Endodermal cell (in vitro differentiated cells): ENCODE data around the gene SAMD4B. TPM values are rescaled to one million over a fixed set of nuclear protein-coding genes. Genes with fewer than 3 reads are reported as not detected.

Source experiments
- DNase-seq: peaks from one replicate; pipeline ENCODE4 v3.0.0-alpha.2; 2017
- H3K27ac ChIP-seq: 2 replicates; pipeline ENCODE4 v1.5.1; 2013; ENCODE audit warnings: mild to moderate bottlenecking, low read depth, low read length, moderate library complexity
- H3K27me3 ChIP-seq: 2 replicates; pipeline ENCODE4 v1.6.1; 2013; ENCODE audit warnings: mild to moderate bottlenecking, low read length, moderate library complexity; ENCODE audit not compliant: insufficient read depth, control insufficient read depth, poor library complexity, severe bottlenecking
- H3K36me3 ChIP-seq: 2 replicates; pipeline ENCODE4 v1.7.0; 2013; ENCODE audit warnings: mild to moderate bottlenecking, low read length, moderate library complexity; ENCODE audit not compliant: control insufficient read depth, insufficient read depth
- H3K4me1 ChIP-seq: one replicate; pipeline ENCODE4 v1.7.0; 2013; ENCODE audit warnings: low read length; ENCODE audit not compliant: control insufficient read depth, insufficient read depth
- H3K4me3 ChIP-seq: 2 replicates; pipeline ENCODE4 v1.5.1; 2013; ENCODE audit warnings: mild to moderate bottlenecking, low read length, moderate library complexity
- H3K9ac ChIP-seq: 2 replicates; pipeline ENCODE4 v1.6.1; 2013; ENCODE audit warnings: mild to moderate bottlenecking, low read length, moderate library complexity; ENCODE audit not compliant: poor library complexity, severe bottlenecking; ENCODE audit errors: extremely low read depth
- H3K9me3 ChIP-seq: 2 replicates; pipeline ENCODE4 v1.6.1; 2013; ENCODE audit warnings: mild to moderate bottlenecking, low read length, moderate library complexity; ENCODE audit not compliant: control insufficient read depth
- H3K27ac Mint-ChIP-seq: 2 replicates; pipeline ENCODE4 v1.8.0; 2020; ENCODE audit warnings: mixed read lengths
- H3K27me3 Mint-ChIP-seq: 2 replicates; pipeline ENCODE4 v1.8.0; 2021; ENCODE audit warnings: mild to moderate bottlenecking, mixed read lengths; ENCODE audit not compliant: insufficient read depth
- H3K36me3 Mint-ChIP-seq: 2 replicates; pipeline ENCODE4 v1.8.0; 2020; ENCODE audit warnings: low read depth, mixed read lengths
- H3K4me1 Mint-ChIP-seq: 2 replicates; pipeline ENCODE4 v1.8.0; 2020; ENCODE audit warnings: mixed read lengths
- H3K4me3 Mint-ChIP-seq: 2 replicates; pipeline ENCODE4 v1.8.0; 2020; ENCODE audit warnings: mild to moderate bottlenecking, moderate library complexity, mixed read lengths
- H3K9me3 Mint-ChIP-seq: 2 replicates; pipeline ENCODE4 v1.8.0; 2020; ENCODE audit warnings: mild to moderate bottlenecking, mixed read lengths
- WGBS, 2 experiments: methylation state at CpG; one replicate each; pipeline versions ENCODE4 v1.1.5 to v1.1.7; 2013; ENCODE audit warnings: missing lambda C conversion rate in 2 of 2, mixed read lengths in 1 of 2; ENCODE audit not compliant: insufficient coverage in 1 of 2, insufficient read length in 1 of 2; 5-methylcytosine and 5-hydroxymethylcytosine counted together
- total RNA-seq, 2 donors: library from RNA; stranded (reverse); fragmentation: NEBNext Ultra II Directional in 1 of 2; extraction: Animal tissue kit (Norgen Biotek cat#: 25700) in 1 of 2; gene quantifications; 2 replicates in 1 of 2; 3 replicates in 1 of 2; pipeline ENCODE4 v1.2.1, GENCODE V29; 2021
- TF ChIP-seq, protein P1 (sequence below): fragments of 200-600 bp; sonication (generic); conservative IDR thresholded peaks from 2 replicates; pipeline ENCODE4 v1.5.0; 2021; ENCODE audit warnings: antibody characterized with exemption, mild to moderate bottlenecking

SAMD4B gene
- total RNA-seq, 2 donors from 2014 or later: 155 to 159 TPM

DNA sequence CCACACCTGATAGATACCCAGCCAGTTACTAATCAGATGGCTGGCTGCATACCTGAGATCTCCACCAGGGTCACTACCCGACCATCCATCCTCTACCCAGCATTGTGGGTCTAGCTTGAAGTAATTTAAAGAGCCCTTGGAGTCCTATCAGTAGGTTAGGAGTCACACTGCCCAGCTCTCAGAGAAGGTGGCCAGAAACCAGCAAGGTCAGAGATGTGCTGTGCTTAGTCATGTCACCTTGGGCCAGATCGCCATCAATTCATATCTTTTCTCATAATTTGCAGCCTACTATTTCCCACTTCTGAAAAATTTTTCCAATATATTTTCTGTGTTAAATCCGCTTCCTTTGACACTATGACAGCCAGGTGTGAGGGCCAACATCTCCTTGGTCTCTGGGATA is 13.9 kb downstream of the SAMD4B start:
- Mint-ChIP-seq H3K36me3 (peaks cover 84% of the 10 kb centered on the region), H3K27me3 (no peaks in the 10 kb centered on the region), H3K9me3 (no peaks in the 10 kb centered on the region), H3K27ac (no peak overlapping the region), H3K4me3 (no peak overlapping the region), H3K4me1 (no peaks in the 10 kb centered on the region)
- no peaks in the 10 kb centered on the region for H3K9me3 ChIP-seq
- H3K4me3 ChIP-seq: no peak overlapping the region
- DNase-seq: no peak
- TF ChIP-seq, protein P1, sequence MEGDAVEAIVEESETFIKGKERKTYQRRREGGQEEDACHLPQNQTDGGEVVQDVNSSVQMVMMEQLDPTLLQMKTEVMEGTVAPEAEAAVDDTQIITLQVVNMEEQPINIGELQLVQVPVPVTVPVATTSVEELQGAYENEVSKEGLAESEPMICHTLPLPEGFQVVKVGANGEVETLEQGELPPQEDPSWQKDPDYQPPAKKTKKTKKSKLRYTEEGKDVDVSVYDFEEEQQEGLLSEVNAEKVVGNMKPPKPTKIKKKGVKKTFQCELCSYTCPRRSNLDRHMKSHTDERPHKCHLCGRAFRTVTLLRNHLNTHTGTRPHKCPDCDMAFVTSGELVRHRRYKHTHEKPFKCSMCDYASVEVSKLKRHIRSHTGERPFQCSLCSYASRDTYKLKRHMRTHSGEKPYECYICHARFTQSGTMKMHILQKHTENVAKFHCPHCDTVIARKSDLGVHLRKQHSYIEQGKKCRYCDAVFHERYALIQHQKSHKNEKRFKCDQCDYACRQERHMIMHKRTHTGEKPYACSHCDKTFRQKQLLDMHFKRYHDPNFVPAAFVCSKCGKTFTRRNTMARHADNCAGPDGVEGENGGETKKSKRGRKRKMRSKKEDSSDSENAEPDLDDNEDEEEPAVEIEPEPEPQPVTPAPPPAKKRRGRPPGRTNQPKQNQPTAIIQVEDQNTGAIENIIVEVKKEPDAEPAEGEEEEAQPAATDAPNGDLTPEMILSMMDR: no peak
- H3K36me3 ChIP-seq: peaks cover 90% of the 10 kb centered on the region
- no peak overlapping the region for H3K27ac ChIP-seq
- WGBS, 2 experiments: 74 to 77% methylated on average over 2 to 3 of the region's 3 CpGs
- no peak overlapping the region for H3K9ac ChIP-seq
- no peaks in the 10 kb centered on the region for H3K27me3 ChIP-seq
- peaks cover 3% of the 10 kb centered on the region for H3K4me1 ChIP-seq

DNA sequence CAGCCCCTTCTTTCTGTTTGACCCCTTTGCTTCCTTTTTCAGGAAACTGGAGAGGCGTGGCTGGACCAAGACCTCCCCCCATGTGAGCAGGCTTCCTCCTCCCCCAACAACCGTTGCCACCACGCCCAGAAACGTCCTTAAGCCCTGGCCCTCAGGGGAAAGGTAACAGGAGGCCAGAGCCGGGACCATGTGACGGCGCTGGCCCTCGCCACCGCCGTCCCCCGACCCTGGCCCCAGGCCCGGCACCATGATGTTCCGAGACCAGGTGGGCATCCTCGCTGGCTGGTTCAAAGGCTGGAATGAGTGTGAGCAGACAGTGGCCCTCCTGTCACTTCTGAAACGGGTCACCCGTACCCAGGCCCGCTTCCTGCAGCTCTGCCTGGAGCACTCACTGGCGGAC is 14.4 kb downstream of the SAMD4B start:
- no peak overlapping the region for H3K27ac ChIP-seq
- Mint-ChIP-seq H3K27me3 (no peaks in the 10 kb centered on the region), H3K9me3 (no peaks in the 10 kb centered on the region), H3K4me3 (no peak overlapping the region), H3K36me3 (peaks cover 79% of the 10 kb centered on the region), H3K27ac (no peak overlapping the region), H3K4me1 (no peaks in the 10 kb centered on the region)
- DNase-seq: no peak
- peaks cover 85% of the 10 kb centered on the region for H3K36me3 ChIP-seq
- H3K4me1 ChIP-seq: peaks cover 3% of the 10 kb centered on the region
- 95 to 98% methylated on average over 14 to 18 of the region's 18 CpGs for WGBS, 2 experiments
- TF ChIP-seq, protein P1: no peak
- H3K27me3 ChIP-seq: no peaks in the 10 kb centered on the region
- no peak overlapping the region for H3K9ac ChIP-seq
- no peaks in the 10 kb centered on the region for H3K9me3 ChIP-seq
- H3K4me3 ChIP-seq: no peak overlapping the region

DNA sequence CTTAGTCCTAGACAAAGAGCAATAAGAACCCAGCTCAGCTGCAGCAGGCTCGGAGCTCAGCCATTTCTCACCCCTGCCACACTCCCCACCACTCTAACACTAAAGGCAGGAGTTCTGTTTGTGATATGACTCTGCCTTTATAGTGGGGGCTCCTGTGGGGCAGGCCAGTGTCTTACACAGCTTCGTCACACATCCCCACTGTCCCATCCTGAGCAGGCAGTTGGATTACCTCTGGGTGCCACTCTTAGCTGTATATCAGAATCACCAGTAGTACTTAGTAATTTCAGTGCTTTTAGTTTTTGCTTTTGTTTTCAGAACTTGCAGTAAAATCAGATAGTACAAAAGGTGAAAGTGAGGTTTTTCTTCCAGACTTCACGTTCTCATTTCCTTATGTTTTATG is 16.8 kb downstream of the SAMD4B start:
- H3K4me3 Mint-ChIP-seq: no peak overlapping the region
- H3K27me3 Mint-ChIP-seq: no peaks in the 10 kb centered on the region
- no peaks in the 10 kb centered on the region for H3K27me3 ChIP-seq
- H3K4me1 ChIP-seq: no peaks in the 10 kb centered on the region
- H3K4me1 Mint-ChIP-seq: no peaks in the 10 kb centered on the region
- H3K27ac ChIP-seq: no peak overlapping the region
- no peak for DNase-seq
- peaks cover 84% of the 10 kb centered on the region for H3K36me3 Mint-ChIP-seq
- no peak overlapping the region for H3K9ac ChIP-seq
- no peak overlapping the region for H3K27ac Mint-ChIP-seq
- H3K4me3 ChIP-seq: no peak overlapping the region
- TF ChIP-seq, protein P1: no peak
- H3K9me3 Mint-ChIP-seq: no peaks in the 10 kb centered on the region
- no peaks in the 10 kb centered on the region for H3K9me3 ChIP-seq
- H3K36me3 ChIP-seq: peaks cover 89% of the 10 kb centered on the region
- 97% methylated on average over 3 of the region's 3 CpGs; no CpG with 5 or more reads in 1 of the 2 experiments for WGBS, 2 experiments
